ENCODE data around the gene SUMF1. TPM values are rescaled to one million over a fixed set of nuclear protein-coding genes. Genes with fewer than 3 reads are reported as not detected.
"Not testable (repeated sequence)": the region's sequence is repeated elsewhere in the genome, so short reads cannot be mapped to it uniquely, and the experiment has no call there.

SUMF1 gene
- total RNA-seq, 1 donor from 2014 or later: 6.8 TPM

GRCh38 chr3:4472312-4472711, 5.2 kb upstream of the SUMF1 start:
- intact Hi-C loops (cut with micrococcal nuclease): no loop called here
- DNase-seq (no peak), ATAC-seq (no peak)

DNA sequence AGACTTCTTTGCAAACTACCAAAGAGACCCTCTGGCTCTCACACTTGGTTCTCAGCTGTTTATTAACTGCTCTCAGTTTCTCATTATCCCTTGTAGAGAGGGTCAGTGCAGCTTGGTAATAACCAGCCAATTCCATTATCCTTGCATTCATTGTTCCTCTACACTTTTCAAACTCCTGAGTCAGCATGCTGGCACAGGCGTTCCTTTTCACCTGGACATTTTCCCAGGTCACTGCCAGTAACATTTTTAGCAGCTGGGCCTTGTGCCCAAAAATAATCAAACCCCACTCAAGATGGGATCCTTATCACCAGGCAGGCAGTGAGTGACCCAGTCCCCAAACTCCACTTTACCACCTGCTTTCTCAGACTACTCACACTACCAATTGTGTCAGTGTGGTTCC, 4.8 kb upstream of the SUMF1 start:
- intact Hi-C loops (cut with micrococcal nuclease): no loop called here
- ATAC-seq: no peak

GRCh38 chr3:4467522-4467867, 426 bp upstream of the SUMF1 start:
- DNase-seq (no peak), ATAC-seq (no peak)
- intact Hi-C loops (cut with micrococcal nuclease): no loop called here

More for the DNA sequence above, 4.8 kb upstream of the SUMF1 start:
- no peak for DNase-seq

DNA sequence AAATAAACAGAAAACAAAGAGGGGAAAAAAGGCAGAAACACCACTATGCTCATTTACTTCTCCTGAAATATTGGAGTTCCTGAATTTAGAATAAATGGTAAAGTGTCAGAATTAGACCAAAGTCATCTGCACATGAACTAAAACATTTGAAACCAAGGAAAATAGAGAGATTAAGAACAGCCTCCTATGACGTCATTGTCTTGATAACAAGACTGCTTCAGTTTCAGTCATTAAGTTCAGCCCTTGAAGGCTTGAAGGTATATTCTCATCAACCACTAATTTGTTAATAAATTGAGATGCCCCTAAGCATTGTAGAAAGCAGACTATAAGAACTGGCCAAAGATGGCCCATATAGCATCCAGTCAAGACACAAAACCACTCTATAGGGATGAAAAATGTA, 2.5 kb downstream of the SUMF1 start:
- intact Hi-C loops (cut with micrococcal nuclease): no loop called here

DNA sequence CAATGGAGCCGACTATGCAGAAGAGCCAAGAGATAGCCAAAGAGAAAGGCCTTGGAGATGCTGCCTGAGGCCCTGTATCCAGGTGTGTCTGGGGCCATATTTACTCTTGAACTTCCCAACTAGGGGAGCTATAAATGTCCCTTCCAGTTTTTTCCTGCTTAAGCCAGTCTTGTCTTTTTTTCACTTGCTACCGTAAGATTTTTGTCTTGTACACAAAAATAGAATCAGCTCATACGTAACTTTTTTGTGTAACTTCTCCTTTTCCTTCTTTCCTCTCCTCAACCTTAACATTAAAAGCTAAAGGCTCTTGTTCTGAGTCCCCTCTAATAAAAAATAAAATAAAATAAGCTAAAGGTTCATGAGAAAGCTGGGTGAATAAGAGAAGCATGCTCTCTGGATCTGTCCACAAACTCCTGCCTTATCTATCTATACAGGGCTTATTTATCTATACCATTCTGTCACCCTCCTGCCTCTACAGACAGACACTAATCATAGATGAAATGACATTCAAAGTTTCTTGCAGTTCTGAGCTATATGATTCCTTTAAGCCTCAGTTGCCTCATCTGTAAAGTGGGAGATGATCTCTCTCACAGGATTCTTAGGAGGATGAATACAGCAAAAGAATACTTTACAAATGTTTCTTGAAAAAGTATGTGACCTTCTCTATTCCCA, 4.6 kb downstream of the SUMF1 start:
- intact Hi-C loops (cut with micrococcal nuclease): no loop called here
- ATAC-seq (no peak), DNase-seq (no peak)

More for the DNA sequence above, 2.5 kb downstream of the SUMF1 start:
- ATAC-seq (no peak), DNase-seq (no peak)

DNA sequence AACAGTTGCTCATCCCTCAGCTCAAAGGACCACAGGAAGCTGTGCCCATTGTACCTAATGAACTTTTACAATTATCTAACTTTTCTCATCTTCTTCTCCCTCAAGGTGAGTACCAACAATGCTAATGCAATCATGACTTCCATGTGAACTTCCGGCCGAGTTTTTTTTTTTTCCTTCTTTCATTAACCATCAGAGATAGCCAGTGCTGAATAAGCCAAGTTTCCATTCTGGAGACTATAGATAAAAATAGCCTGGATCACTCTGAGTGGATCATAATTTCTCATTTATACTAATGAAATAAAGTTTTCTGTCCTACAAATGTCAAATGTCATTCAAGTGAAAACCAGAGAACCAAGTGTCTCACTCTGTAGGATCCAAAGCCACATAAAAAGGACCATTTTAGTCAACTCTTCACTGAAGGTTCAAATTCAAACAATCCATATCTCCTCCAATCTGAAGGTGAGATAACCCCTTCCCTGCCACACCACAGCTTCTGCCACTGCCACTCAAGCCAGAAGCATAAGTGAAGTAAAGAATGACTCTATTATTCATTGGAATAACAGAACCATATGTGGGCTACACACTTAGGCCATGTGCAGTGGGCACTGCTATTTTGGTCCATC, 5.5 kb downstream of the SUMF1 start:
- no peak for ATAC-seq
- no peak for DNase-seq
- intact Hi-C loops (cut with micrococcal nuclease): no loop called here

DNA sequence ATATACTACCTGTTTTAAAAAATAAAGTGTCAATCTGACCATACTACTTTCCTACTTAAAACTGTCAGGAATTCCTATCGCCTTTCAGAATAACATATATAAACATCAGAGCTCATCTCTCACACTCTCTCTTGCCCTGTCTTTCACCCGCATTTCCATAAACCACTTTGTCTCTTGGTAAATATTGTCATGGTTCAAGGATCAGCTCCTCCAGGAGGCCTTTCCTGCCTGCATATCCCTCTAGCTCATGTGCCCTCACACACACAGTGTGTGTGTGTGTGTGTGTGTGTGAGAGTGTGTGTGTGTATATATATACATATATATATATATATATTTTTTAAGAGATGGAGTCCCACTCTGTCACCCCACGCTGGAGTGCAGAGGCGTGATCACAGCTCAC, 6.7 kb downstream of the SUMF1 start:
- ATAC-seq: no peak
- no peak for DNase-seq
- intact Hi-C loops (cut with micrococcal nuclease): no loop called here

DNA sequence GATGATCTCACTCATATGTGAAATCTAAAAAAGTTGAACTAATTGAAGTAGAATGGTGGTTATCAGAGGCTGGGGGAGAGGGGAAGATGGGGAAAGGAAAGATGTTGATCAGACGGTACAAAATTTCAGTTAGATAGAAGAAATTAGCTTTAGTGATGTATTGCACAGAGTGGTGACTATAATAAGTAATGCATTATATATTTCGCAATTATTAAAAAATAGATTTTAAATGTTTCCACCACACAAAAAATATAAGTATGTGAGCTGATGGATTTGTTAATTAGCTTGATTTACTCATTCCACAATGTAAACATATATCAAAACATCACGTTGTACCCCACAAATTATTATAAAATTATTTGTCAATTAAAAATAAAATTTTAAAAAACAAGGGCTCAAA, 8.1 kb downstream of the SUMF1 start:
- DNase-seq (no peak), ATAC-seq (no peak)
- intact Hi-C loops (cut with micrococcal nuclease): no loop called here

DNA sequence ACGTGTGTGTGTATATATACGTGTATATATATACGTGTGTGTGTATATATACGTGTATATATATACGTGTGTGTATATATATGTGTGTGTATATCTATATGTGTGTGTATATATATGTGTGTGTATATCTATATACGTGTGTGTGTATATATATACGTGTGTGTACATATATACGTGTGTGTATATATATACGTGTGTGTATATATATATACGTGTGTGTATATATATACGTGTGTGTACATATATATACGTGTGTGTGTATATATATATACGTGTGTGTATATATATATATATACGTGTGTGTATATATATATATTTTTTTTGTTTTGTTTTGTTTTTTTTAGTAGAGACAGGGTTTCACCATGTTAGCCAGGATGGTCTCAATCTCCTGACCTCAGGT, 10.3 kb downstream of the SUMF1 start:
- DNase-seq; intact Hi-C loops (cut with micrococcal nuclease); ATAC-seq: not testable (repeated sequence)

DNA sequence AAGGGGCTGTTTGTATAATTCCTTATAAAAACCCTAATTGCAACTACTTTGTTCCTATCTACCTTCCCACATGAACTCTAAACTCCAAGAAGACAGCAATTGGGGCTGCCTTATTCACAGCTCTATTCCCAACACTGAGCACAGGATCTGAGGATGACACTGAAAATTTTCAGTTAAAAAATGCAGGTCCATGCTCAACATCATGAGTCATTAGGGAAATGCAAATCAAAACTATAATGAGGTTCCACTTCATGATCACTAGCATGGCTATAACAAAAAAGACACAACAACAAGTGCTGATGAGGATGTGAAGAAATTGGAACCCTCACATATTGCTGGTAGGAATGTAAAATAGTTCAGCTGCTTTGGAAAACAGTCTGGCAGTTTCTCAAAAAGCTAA, 12.9 kb downstream of the SUMF1 start:
- no peak for DNase-seq
- intact Hi-C loops (cut with micrococcal nuclease): no loop called here
- no peak for ATAC-seq

DNA sequence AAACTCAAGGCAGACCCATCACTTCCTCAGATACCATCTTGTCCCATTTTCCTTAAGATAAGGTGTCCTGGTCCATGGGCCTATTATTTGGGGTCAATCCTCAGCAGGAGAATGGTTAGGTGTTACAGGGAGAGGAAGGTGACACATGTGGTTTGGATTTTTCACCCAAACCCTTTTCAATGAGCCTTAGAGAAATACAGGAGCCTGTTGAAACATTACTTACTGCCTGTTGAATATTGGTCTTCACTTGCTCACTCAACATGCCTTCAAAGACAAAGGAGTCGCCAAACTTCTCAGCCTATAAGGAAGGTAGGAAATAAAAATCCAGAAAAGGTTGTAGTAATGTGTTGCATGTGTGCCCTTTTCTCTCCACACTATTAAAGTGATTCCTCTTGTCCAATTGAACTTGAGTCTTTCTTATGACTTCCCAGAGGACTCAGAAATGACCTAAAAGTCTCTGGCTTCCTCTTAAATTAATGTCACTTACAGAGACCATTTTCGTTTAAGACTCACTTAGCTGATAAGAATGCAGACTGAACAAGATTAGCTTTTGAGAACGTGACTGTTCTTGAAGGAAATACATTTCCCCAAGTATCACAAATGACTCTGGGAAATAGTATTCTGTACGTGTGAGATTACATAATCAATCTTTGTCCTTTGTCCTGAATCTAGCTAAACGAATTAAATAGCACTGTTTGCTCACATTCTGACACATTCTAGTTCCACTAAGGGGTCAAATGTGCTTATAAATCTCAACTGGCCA, 17.8 kb downstream of the SUMF1 start:
- ATAC-seq (no peak), DNase-seq (no peak)
- intact Hi-C loops (cut with micrococcal nuclease): no loop called here

DNA sequence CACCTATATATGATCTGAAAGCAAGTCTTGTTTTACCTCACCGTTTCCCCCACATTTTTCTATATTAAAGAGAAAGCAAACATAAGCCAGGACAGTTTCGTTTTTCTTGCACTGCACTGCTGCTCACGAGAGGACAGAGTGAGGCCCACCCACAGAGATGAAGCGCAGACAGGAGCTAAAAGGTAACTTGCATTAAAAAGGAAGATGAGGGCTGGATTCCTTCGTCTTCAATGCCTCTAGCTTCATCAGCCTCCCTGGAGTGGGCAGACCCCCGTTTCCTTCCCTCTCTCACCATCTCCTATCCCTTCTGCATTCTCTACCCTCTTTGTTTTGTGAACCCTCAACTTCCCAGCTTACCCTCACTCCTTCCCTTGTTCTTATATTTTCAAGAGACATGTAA, 18.9 kb downstream of the SUMF1 start:
- ATAC-seq: no peak
- no peak for DNase-seq
- intact Hi-C loops (cut with micrococcal nuclease): no loop called here

DNA sequence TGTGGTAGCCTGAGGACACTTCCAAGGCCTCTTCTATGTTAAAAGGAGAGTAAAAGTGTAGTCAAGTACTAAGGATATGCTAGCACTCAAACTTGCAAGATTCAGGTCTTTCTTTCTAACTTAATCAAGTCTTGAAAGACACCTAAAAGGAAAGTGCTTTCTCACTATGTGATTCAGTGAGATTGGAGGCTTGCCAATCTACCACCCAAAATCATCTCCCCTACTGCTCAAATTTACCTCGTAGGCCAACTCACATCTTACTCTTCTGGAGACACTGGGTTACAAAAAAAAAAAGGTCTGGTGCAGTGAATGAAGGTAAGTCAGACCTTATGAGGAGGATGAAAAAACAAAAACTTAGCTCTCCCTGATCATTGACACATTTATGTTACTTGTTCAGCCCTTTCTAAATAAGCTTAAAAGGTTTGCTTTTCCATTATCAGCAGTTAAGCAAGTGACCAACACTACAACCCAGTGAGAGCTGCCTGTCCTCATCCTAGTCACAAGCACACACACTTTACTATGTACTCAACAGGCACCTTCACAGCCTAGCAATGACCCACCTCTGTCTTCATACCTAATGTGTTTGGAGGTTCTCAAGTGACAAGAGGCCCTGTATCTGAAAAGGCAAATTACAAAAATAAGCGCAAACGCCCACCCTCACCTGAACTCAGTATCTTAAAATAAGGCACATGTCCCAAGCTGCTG, 19.6 kb downstream of the SUMF1 start:
- no peak for ATAC-seq
- no peak for DNase-seq
- intact Hi-C loops (cut with micrococcal nuclease): no loop called here

DNA sequence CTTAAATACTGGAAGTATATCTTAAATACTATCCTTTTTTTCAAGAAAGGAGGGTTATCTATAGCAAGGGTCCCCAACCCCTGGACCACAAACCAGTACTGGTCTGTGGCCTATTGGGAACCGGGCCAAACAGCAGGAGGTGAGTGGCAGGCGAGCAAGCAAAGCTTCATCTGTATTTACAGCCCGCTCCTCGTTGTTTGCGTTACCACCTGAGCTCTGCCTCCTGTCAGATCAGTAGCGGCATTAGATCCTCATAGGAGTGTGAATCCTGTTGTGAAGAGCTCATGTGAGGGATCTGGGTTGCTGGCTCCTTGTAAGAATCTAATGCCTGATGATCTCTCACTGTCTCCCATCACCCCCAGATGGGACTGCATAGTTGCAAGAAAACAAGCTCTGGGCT, 26.1 kb downstream of the SUMF1 start:
- ATAC-seq: no peak
- DNase-seq: no peak
- intact Hi-C loops (cut with micrococcal nuclease): no loop called here

DNA sequence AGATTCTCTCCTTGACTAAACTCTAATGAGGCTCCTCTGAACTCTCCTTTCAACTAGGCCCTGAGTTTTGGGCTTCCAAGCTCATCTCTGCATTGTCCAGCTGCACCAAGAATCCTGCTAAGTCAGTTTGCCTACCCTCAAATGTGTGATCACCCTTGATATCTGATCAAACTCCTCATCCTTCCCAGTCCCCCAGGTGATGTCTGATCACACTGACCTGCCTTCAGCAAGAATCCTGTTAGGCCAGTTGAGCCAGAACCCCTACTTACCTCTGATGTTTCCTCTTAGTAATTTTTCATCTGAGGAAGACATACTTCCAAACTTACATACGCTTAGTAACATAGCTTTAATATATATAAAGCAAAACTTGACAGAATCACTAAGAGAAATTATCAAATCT, 28.8 kb downstream of the SUMF1 start:
- no peak for DNase-seq
- intact Hi-C loops (cut with micrococcal nuclease): no loop called here
- no peak for ATAC-seq

DNA sequence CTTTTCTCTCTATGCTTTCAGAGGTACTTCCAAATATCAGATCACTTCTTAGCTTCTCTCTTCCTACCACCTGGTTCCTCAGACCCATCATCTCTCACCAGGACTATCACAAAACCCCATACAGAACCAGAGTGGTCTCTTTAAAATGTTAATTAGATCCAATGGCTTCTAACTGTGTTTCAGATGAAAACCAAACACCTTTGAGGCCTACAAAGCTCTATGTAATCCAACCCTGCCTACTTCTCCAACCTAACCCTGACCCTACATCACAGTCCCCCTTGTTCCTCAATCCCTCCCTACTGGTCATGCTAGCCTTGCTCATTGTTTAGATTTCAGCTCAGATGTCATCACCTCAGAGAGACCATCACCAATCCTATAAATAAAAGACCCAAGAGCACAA, 34.8 kb downstream of the SUMF1 start:
- intact Hi-C loops (cut with micrococcal nuclease): no loop called here
- ATAC-seq: no peak
- DNase-seq: no peak

DNA sequence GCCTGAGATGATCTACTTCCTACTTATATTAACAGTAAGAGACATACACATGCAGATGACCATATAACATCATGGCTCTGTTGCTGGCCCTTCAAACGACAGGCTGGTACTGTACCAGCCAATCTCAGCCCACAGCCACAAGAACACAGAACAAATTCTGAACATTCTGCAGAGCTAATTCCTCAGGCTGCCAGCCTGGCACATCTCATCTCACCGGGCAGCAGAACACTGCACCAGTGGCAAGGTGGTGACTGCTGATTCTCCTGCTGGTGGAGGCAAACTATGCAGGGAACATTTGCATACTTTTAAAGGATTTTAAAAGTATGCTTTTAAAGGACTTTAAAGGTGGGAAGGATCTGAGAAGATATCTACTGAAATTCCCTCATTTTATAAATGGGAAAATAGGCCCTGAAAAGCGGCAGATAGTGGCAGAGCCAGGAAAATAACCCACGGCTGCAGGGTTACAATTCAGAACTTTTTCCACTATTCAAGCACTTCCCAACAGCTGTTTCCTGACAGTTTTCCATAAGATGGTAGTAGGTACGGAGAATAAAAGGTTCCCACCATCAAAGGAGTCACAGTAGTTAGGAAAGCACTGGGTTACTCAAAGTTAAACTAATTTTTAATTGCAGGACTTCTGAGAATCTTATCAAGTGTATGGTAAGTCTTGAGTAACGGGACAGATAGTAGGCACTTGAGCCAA, 37.3 kb downstream of the SUMF1 start:
- intact Hi-C loops (cut with micrococcal nuclease): no loop called here
- ATAC-seq (peak; percentile 89), DNase-seq (no peak)

GRCh38 chr3:4426782-4427344, 40.2 kb downstream of the SUMF1 start:
- peak; percentile 58 for ATAC-seq
- intact Hi-C loops (cut with micrococcal nuclease): no loop called here
- no peak for DNase-seq

- ATAC-seq: no peak
- no peak for DNase-seq
- intact Hi-C loops (cut with micrococcal nuclease): no loop called here
Observed at GRCh38 chr3:4426261-4426781, 40.7 kb downstream of the SUMF1 start.
